HCT116 (cell line): Measurements from ENCODE around the gene CHD2. TPM values are rescaled to one million over a fixed set of nuclear protein-coding genes. Genes with fewer than 3 reads are reported as not detected.

Source experiments
- ATAC-seq: fragments of 200-7000 bp; cut with Tn5 transposase; 2 replicates; pipeline ENCODE4 v1.9.1; 2020; ENCODE audit warnings: mild to moderate bottlenecking, moderate library complexity
- BruUV-seq: library from RNA; stranded (reverse); fragments of 400-500 nt; replicated peaks from 2 replicates; lab custom pipeline; 2021; lab: Mats Ljungman, UMichigan
- CTCF ChIA-PET: fragments of 300-600 bp; sonication (Branson Sonifier 250); formaldehyde crosslinking; loops from one replicate; lab custom pipeline; 2021; ENCODE audit warnings: antibody characterized with exemption; lab: Charles Lee
- POLR2A ChIA-PET: fragments of 300-600, 350-600 bp; sonication (Branson Sonifier 250); formaldehyde crosslinking; loops from one replicate; lab custom pipeline; 2021; ENCODE audit warnings: antibody characterized with exemption; lab: Charles Lee
- RAD21 ChIA-PET, 2 experiments: fragments of 300-600 bp; sonication (Branson Sonifier 250); formaldehyde crosslinking; loops; one replicate each; lab custom pipeline; 2023; ENCODE audit warnings: low total read pairs in 2 of 2; ENCODE audit not compliant: uncharacterized antibody in 2 of 2, unreplicated experiment in 2 of 2, low non-redundant PET in 1 of 2; lab: Charles Lee
- DNase-seq: peaks from one replicate; pipeline ENCODE4 v3.0.0-alpha.2; 2010; ENCODE audit warnings: low read depth, low spot score
- H2AFZ ChIP-seq: fragments of 200-600 bp; shearing (Covaris generic), sonication (generic); 2 replicates; pipeline ENCODE4 v1.6.1; 2017; ENCODE audit warnings: low read depth, mixed run types, mixed read lengths, antibody characterized with exemption, low read length; ENCODE audit not compliant: poor library complexity, severe bottlenecking
- H3K27ac ChIP-seq: 2 replicates; pipeline ENCODE4 v1.5.1; 2012; ENCODE audit warnings: low read depth, low read length
- H3K27me3 ChIP-seq: fragments of 200-600 bp; sonication (generic); 2 replicates; pipeline ENCODE4 v1.6.1; 2016; ENCODE audit warnings: mixed run types, low read length, mixed read lengths; ENCODE audit not compliant: insufficient read depth
- H3K36me3 ChIP-seq, 2 experiments: fragments of 200-500 bp in 1 of 2; fragments of 200-600 bp in 1 of 2; sonication (Bioruptor generic) in 1 of 2; sonication (generic) in 1 of 2; 2 replicates each; pipeline versions ENCODE4 v1.5.1 to v1.6.1; 2014 to 2016; ENCODE audit warnings: low read length in 2 of 2, inconsistent platforms in 1 of 2, mixed read lengths in 1 of 2, mixed run types in 1 of 2; ENCODE audit not compliant: insufficient read depth in 2 of 2, control insufficient read depth in 1 of 2
- H3K4me1 ChIP-seq, 2 experiments: fragments of 200-600 bp in 1 of 2; sonication (generic) in 1 of 2; 2 replicates each; pipeline versions ENCODE4 v1.5.1 to v1.6.1; 2012 to 2017; ENCODE audit warnings: low read length in 2 of 2, inconsistent platforms in 1 of 2, mild to moderate bottlenecking in 1 of 2, mixed read lengths in 1 of 2, mixed run types in 1 of 2, moderate library complexity in 1 of 2; ENCODE audit not compliant: insufficient read depth in 2 of 2, control insufficient read depth in 1 of 2
- H3K4me2 ChIP-seq: fragments of 200-600 bp; sonication (generic); 2 replicates; pipeline ENCODE4 v1.6.1; 2017; ENCODE audit warnings: mixed run types, low read length, mixed read lengths
- H3K4me3 ChIP-seq, 2 experiments: fragments of 200-600 bp in 1 of 2; sonication (generic) in 1 of 2; replicated peaks in 1 of 2; 2 replicates each; pipeline ENCODE4 v1.5.1; 2011 to 2016; ENCODE audit warnings: low read length in 2 of 2, control low read depth in 1 of 2, low read depth in 1 of 2, mild to moderate bottlenecking in 1 of 2, mixed read lengths in 1 of 2, mixed run types in 1 of 2
- H3K79me2 ChIP-seq: fragments of 200-600 bp; sonication (generic); 2 replicates; pipeline ENCODE4 v1.6.1; 2017; ENCODE audit warnings: mild to moderate bottlenecking, mixed run types, low read length, moderate library complexity, mixed read lengths; ENCODE audit not compliant: insufficient read depth
- H3K9ac ChIP-seq: fragments of 200-600 bp; sonication (generic); 2 replicates; pipeline ENCODE4 v1.6.1; 2016; ENCODE audit warnings: low read length, mixed read lengths
- H3K9me2 ChIP-seq: fragments of 200-600 bp; sonication (generic), shearing (Covaris generic); 2 replicates; pipeline ENCODE4 v1.6.1; 2017; ENCODE audit warnings: mixed run types, mild to moderate bottlenecking, moderate library complexity; ENCODE audit not compliant: insufficient read depth
- H3K9me3 ChIP-seq, 2 experiments: fragments of 200-500 bp in 1 of 2; fragments of 200-600 bp in 1 of 2; sonication (Bioruptor generic) in 1 of 2; sonication (generic) in 1 of 2; 2 replicates each; pipeline ENCODE4 v1.6.1; 2014 to 2017; ENCODE audit warnings: low read length in 2 of 2, mixed read lengths in 2 of 2, inconsistent platforms in 1 of 2, low read depth in 1 of 2, mild to moderate bottlenecking in 1 of 2, mixed run types in 1 of 2, moderate library complexity in 1 of 2; ENCODE audit not compliant: control insufficient read depth in 1 of 2, insufficient read depth in 1 of 2
- H4K20me1 ChIP-seq: fragments of 200-600 bp; sonication (generic), shearing (Covaris generic); 2 replicates; pipeline ENCODE4 v1.6.1; 2017; ENCODE audit warnings: mixed run types, mild to moderate bottlenecking, moderate library complexity; ENCODE audit not compliant: insufficient read depth
- CBX3 ChIP-seq: IDR thresholded peaks from 2 replicates; pipeline ENCODE4 v1.6.1; 2012; ENCODE audit warnings: low read depth
- CEBPB ChIP-seq: IDR thresholded peaks from 2 replicates; pipeline ENCODE4 v1.6.1; 2012; ENCODE audit warnings: low read depth
- EGR1 ChIP-seq: IDR thresholded peaks from 2 replicates; pipeline ENCODE4 v1.6.1; 2012; ENCODE audit warnings: low read depth
- EZH2 ChIP-seq: fragments of 200-600 bp; sonication (generic); IDR thresholded peaks from 2 replicates; pipeline ENCODE4 v1.6.1; 2017; ENCODE audit warnings: antibody characterized with exemption, mixed run types
- EZH2phosphoT487 ChIP-seq: fragments of 200-600 bp; IDR thresholded peaks from 2 replicates; pipeline ENCODE4 v1.6.1; 2018; ENCODE audit warnings: antibody characterized with exemption, borderline replicate concordance
- FOSL1 ChIP-seq: IDR thresholded peaks from 2 replicates; pipeline ENCODE4 v1.6.1; 2012; ENCODE audit warnings: low read depth
- JUND ChIP-seq: IDR thresholded peaks from 2 replicates; pipeline ENCODE4 v1.6.1; 2012
- MAX ChIP-seq: IDR thresholded peaks from 2 replicates; pipeline ENCODE4 v1.6.1; 2012
- POLR2A ChIP-seq: IDR thresholded peaks from 2 replicates; pipeline ENCODE4 v1.7.0; 2011; ENCODE audit warnings: borderline replicate concordance; ENCODE audit not compliant: insufficient read depth, insufficient read length; ENCODE audit errors: extremely low read depth
- RAD21 ChIP-seq: IDR thresholded peaks from 2 replicates; pipeline ENCODE4 v1.6.1; 2012; ENCODE audit warnings: low read depth, mild to moderate bottlenecking
- SIN3A ChIP-seq: IDR thresholded peaks from 2 replicates; pipeline ENCODE4 v1.6.1; 2012; ENCODE audit warnings: low read depth
- SP1 ChIP-seq: IDR thresholded peaks from 2 replicates; pipeline ENCODE4 v1.6.1; 2012; ENCODE audit warnings: low read depth
- SRF ChIP-seq: IDR thresholded peaks from 2 replicates; pipeline ENCODE4 v1.6.1; 2012; ENCODE audit warnings: low read depth
- TCF7L2 ChIP-seq: IDR thresholded peaks from 2 replicates; pipeline ENCODE4 v1.7.0; 2011; ENCODE audit warnings: borderline replicate concordance, inconsistent platforms; ENCODE audit not compliant: insufficient read depth, insufficient read length; ENCODE audit errors: extremely low read depth
- YY1 ChIP-seq: IDR thresholded peaks from 2 replicates; pipeline ENCODE4 v1.6.1; 2011; ENCODE audit warnings: low read length, low read depth, moderate library complexity, mild to moderate bottlenecking; ENCODE audit not compliant: insufficient replicate concordance; ENCODE audit errors: extremely low read depth
- ZBTB33 ChIP-seq: IDR thresholded peaks from 2 replicates; pipeline ENCODE4 v1.6.1; 2011; ENCODE audit warnings: mild to moderate bottlenecking, low read length, moderate library complexity; ENCODE audit not compliant: insufficient replicate concordance; ENCODE audit errors: extremely low read depth
- ZFX ChIP-seq: fragments of 450-650 bp; IDR thresholded peaks from 2 replicates; pipeline ENCODE4 v1.6.1; 2017
- ZNF274 ChIP-seq: fragments of 200-500 bp; sonication (Bioruptor generic); IDR thresholded peaks from 2 replicates; pipeline ENCODE4 v1.6.1; 2014; ENCODE audit warnings: mild to moderate bottlenecking, low read depth, low read length, inconsistent platforms
- intact Hi-C: fragments of 100-400 bp; cut with micrococcal nuclease; formaldehyde crosslinking; loops from 2 replicates; pipeline ENCODE4 v1.10.0; 2022
- total RNA-seq: library from RNA; stranded (reverse); gene quantifications from one replicate; pipeline ENCODE4 v1.2.1, GENCODE V29; 2021; ENCODE audit not compliant: unreplicated experiment

CHD2 gene
- total RNA-seq, 1 experiment from 2014 or later = 116 TPM

- RAD21 ChIA-PET = interaction anchor here in 1 of 2 experiments (1.2 to 1.4 kb wide), 2 partner anchors 9 to 100 kb away, joined by 3 read pairs; no protein-coding TSS in a partner anchor
- Histone ChIP-seq H3K4me3 (0 out of 4 replicates have a peak overlapping the region, but pooled peaks of 1 of the 2 experiments have one; percentile 68), H3K27ac (peak overlapping the region; percentile 97; the same call in 1 of the 2 replicates), H3K4me1 (peaks cover 47 to 80% of the 10 kb centered on the region in 2 experiments), H3K9me3 (no peaks in the 10 kb centered on the region), H3K79me2 (peaks cover 97% of the 10 kb centered on the region), H3K27me3 (no peaks in the 10 kb centered on the region), H3K9ac (peak overlapping the region; percentile 76), H2AFZ (no peak overlapping the region), H3K9me2 (no peaks in the 10 kb centered on the region), H4K20me1 (0 out of 2 replicates have a peak, but pooled peaks cover 2% of the 10 kb centered on the region), H3K36me3 (no peaks in the 10 kb centered on the region; a peak in 2 of 4 replicates), H3K4me2 (peak overlapping the region; percentile 72)
- no peak for DNase-seq
- no TSS peak for BruUV-seq
- CTCF ChIA-PET = interaction anchor here (0.7 to 2.2 kb wide), 4 partner anchors 10 to 112 kb away, joined by 3 to 11 read pairs (median 6); no protein-coding TSS in a partner anchor
- ATAC-seq = no peak
- POLR2A ChIA-PET = interaction anchor here (0.8 to 3.3 kb wide), 7 partner anchors 8 to 106 kb away, joined by 3 to 14 read pairs (median 6); partner anchors contain the start of gene CHD2
- intact Hi-C loops = no loop called here
- no peak for TF ChIP-seq POLR2A
- TF ChIP-seq EZH2 = no peak
- no peak for TF ChIP-seq SIN3A
These were observed 8.0 kb downstream of the CHD2 start for GRCh38 chr15:92907896-92908712.

GRCh38 chr15:92908713-92909057 is 8.6 kb downstream of the CHD2 start:
- no TSS peak for BruUV-seq
- Histone ChIP-seq H3K27ac (no peak overlapping the region), H3K4me2 (peak overlapping the region; percentile 72; the same call in 1 of the 2 replicates), H3K36me3 (no peaks in the 10 kb centered on the region; a peak in 2 of 4 replicates), H3K4me1 (peaks cover 51 to 83% of the 10 kb centered on the region in 2 experiments), H3K27me3 (no peaks in the 10 kb centered on the region), H3K9ac (0 out of 2 replicates have a peak overlapping the region, but pooled peaks have one; percentile 76), H4K20me1 (0 out of 2 replicates have a peak, but pooled peaks cover 2% of the 10 kb centered on the region), H3K9me3 (no peaks in the 10 kb centered on the region), H3K79me2 (peaks cover 97% of the 10 kb centered on the region), H3K4me3 (no peak overlapping the region), H3K9me2 (no peaks in the 10 kb centered on the region), H2AFZ (no peak overlapping the region)
- ATAC-seq = no peak
- intact Hi-C loops = no loop called here
- RAD21 ChIA-PET = no interaction called here
- POLR2A ChIA-PET = interaction anchor here (0.6 to 3.3 kb wide), 4 partner anchors 9 to 76 kb away, joined by 3 to 14 read pairs (median 4); partner anchors contain the start of gene CHD2
- CTCF ChIA-PET = interaction anchor here (0.7 to 2.2 kb wide), 3 partner anchors 9 to 112 kb away, joined by 3 to 11 read pairs (median 3); no protein-coding TSS in a partner anchor
- DNase-seq = no peak
- no peak for TF ChIP-seq SRF
- TF ChIP-seq ZFX = no peak
- no peak for TF ChIP-seq EZH2
- TF ChIP-seq JUND = no peak
- no peak for TF ChIP-seq POLR2A
- no peak for TF ChIP-seq YY1
- TF ChIP-seq CEBPB = no peak
- no peak for TF ChIP-seq TCF7L2
- TF ChIP-seq ZNF274 = no peak
- TF ChIP-seq ZBTB33 = no peak
- TF ChIP-seq MAX = no peak
- no peak for TF ChIP-seq FOSL1
- TF ChIP-seq EZH2phosphoT487 = no peak
- TF ChIP-seq EGR1 = no peak
- TF ChIP-seq RAD21 = no peak
- no peak for TF ChIP-seq SP1
- no peak for TF ChIP-seq CBX3
